ENCODE data around the gene ADAMTS17. TPM values are rescaled to one million over a fixed set of nuclear protein-coding genes. Genes with fewer than 3 reads are reported as not detected.

ADAMTS17 gene
- total and polyA plus RNA-seq, 9 of the 15 experiments (the other 6 are each of a cell fraction or from before 2014, with no cell fraction given) = 0.01 to 0.14 (median 0.07) TPM; not detected in 6

DNA sequence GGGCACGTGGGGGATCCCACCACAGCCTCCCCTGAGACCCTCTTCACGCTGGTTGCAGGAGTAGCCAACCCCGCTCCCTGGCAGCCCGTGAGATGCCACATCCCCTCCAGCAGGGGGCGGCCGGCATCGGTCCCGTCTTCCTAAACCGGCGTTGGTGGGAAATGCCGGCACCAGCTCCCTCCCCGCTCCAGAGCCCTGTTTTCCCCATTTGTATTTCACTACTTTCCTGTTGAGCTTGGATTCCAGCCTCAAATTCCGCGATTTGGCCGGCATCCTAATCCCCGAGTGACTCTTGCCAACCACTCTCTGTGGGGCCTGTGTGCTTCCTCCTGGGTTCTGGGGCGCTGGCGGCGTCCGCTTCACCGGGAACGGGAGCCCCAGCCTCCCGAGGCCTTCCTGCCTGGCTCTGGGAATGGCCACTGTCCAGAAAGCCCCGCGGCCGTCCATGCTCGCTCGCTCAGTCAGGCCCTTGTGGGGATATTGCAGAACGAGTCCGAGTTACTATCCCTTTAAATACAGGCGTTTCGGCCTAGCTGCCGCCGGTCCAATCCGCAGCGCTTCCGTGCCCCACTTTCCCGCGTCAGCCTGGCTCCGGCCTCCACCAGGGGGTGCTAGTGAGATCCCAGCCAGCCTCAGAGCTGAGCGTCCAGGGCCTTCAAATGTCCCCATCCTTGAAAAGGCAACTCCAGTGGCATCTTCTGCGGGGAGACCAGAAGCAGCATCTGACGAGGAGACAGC is 8.1 kb upstream of the ADAMTS17 start (continued):
- TF ChIP-seq, protein P1, sequence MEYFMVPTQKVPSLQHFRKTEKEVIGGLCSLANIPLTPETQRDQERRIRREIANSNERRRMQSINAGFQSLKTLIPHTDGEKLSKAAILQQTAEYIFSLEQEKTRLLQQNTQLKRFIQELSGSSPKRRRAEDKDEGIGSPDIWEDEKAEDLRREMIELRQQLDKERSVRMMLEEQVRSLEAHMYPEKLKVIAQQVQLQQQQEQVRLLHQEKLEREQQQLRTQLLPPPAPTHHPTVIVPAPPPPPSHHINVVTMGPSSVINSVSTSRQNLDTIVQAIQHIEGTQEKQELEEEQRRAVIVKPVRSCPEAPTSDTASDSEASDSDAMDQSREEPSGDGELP (CRISPR knock-in tag; IDR thresholded peaks at IDR 0.05; ENCODE audit: borderline replicate concordance) = peak; percentile 54; the same call in 1 of the 2 replicates
- TF ChIP-seq ATF1 (CRISPR knock-in tag; IDR thresholded peaks at IDR 0.05) = peak; percentile 56
- peak; percentile 83 for TF ChIP-seq ATF1 (tag; IDR thresholded peaks at IDR 0.05)
- no peak for TF ChIP-seq MYNN (IDR thresholded peaks at IDR 0.05)
- no peak for TF ChIP-seq MYNN (CRISPR knock-in tag; IDR thresholded peaks at IDR 0.05)
- TF ChIP-seq CTBP1 (IDR thresholded peaks at IDR 0.05; ENCODE audit: borderline replicate concordance) = 0 out of 2 replicates have a peak, but pooled peaks have one; percentile 24
- TF ChIP-seq PHF8 (IDR thresholded peaks at IDR 0.05; ENCODE audit: borderline replicate concordance, low read length) = peak; percentile 37; the same call in 1 of the 2 replicates
- TF ChIP-seq, protein P2, sequence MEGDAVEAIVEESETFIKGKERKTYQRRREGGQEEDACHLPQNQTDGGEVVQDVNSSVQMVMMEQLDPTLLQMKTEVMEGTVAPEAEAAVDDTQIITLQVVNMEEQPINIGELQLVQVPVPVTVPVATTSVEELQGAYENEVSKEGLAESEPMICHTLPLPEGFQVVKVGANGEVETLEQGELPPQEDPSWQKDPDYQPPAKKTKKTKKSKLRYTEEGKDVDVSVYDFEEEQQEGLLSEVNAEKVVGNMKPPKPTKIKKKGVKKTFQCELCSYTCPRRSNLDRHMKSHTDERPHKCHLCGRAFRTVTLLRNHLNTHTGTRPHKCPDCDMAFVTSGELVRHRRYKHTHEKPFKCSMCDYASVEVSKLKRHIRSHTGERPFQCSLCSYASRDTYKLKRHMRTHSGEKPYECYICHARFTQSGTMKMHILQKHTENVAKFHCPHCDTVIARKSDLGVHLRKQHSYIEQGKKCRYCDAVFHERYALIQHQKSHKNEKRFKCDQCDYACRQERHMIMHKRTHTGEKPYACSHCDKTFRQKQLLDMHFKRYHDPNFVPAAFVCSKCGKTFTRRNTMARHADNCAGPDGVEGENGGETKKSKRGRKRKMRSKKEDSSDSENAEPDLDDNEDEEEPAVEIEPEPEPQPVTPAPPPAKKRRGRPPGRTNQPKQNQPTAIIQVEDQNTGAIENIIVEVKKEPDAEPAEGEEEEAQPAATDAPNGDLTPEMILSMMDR (IDR thresholded peaks at IDR 0.05 in 2 of 3, conservative IDR thresholded peaks at IDR 0.05 in 1 of 3; ENCODE audit: insufficient read depth in 2 of 3, low read depth in 1 of 3, low read length in 3 of 3) = peak; percentile 85 to 89 (median 87)
- peak; percentile 56; the same call in 1 of the 2 replicates for TF ChIP-seq E2F3 (CRISPR knock-in tag; IDR thresholded peaks at IDR 0.05)
